ENCODE data around the gene TRAF1.

TRAF1 gene

GRCh38 chr9:120922404-120923195 is 4.0 kb downstream of the TRAF1 start:
- DNase-seq, result no peak

DNA sequence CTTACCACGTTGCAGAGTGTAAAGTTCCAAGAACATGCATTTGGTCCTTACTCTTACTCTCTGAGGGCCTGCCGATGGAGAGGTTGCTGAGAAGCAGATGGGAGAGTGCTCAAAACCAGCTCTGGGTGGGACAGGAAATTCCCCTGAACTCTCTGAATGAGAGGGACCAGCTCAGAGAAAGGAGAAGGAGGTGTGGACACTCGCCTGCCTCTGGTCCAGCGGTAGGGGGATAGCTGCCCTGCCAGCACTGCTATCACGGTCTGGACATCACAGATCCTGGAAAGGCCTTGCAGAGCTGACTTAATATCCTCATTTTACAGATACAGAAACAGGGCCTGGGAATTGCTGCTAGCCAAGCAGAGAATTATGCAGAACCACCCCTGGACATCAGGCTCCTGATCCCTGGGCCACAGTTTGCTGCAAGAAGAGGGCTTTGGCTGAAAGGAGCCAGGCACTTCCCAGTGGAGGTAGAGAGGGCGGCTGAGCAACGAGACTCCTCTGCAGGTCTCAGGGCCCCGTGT is 4.9 kb downstream of the TRAF1 start:
- no peak for DNase-seq

DNA sequence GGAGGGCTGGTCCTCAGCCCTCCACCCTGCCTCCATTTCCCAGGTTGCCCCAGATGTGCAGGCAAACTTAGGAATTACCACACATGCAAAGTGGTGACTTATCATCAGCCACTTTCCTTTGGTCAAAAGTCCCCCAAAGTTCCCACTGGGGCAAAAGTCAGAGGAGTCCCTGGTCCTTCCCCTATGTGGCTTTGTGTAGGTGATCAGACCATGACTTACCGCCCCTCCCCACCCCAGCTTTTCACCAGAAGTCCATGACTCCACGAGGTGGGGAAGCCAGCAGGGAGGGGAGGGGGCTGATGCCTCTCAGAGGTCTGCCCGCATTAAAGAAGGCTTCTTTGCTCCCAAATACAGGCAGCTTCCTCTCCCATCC is 5.8 kb downstream of the TRAF1 start:
- DNase-seq, result no peak

GRCh38 chr9:120919843-120920805 is 6.5 kb downstream of the TRAF1 start:
- DNase-seq, result no peak

- no peak for DNase-seq
These were observed 7.4 kb downstream of the TRAF1 start for GRCh38 chr9:120918931-120919842.

GRCh38 chr9:120917929-120918762 is 8.4 kb downstream of the TRAF1 start:
- no peak for DNase-seq

DNA sequence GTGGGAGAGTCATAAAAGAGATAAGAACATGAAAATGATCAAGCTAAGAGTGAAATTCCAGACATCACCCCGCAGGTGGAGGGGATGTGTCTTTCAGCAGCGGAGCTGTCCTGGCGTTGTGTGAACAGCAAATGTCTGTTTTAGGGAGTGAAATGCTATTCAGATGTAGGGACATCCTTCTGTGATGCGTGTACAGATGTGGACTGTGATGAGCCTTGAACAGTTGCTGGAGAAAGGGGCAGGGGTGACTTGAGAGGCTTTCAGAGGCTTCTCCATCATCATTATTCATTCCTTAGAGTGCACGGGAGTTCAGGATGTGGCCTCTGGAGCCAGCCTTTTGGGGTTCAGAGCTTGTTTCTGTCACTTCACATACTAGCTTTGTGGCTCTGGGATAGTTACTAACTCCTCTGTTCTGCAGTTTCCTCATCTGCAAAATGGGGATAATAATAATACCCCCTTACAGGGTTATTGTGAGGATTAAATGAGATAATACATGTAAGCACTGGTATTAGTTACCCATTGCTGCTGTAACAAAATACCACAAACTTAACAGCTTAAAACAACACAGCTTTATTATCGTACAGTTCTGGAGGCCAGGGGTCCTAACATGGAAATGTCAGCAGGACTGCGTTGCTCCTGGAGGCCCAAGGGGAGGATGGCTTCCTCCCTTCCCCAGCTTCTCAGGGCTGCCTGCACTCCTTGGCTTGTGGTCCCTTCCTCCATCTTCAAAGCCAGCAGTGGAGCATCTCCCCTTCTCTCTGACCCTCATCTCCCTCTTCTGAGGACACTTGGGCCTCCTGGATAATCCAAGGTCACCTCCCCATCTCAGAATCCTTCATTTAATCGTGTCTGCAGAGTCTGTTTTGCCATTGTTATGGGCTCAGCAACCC is 9.4 kb downstream of the TRAF1 start:
- no peak for DNase-seq

GRCh38 chr9:120916588-120916987 is 10.0 kb downstream of the TRAF1 start:
- no peak for DNase-seq

DNA sequence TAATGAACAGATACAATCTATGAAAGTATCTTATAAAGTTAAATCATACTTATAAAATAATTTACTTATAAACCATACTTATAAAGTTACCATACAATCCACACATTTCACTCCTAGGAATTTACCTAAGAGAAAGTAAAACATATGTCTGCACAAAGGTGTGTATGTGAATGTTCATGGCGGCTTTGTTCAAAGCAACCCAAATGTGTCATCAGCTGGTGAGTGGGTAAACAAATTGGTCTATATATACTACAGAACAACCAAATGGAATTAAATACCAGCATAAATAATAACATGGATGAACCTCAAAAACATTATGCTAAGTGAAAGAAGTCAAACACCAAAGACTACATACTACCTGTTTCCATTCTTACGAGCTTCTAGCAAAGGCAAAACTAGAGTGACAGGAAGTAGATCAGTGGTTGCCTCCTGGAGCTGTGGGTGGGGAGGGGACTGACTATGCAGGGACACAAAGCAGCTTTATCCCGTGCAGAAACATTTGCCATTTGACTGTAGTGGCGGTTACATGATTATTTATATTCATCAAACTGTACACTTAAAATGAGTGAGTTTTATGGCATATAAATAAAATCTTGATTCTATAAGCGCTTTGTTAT is 10.6 kb downstream of the TRAF1 start:
- DNase-seq, result no peak

DNA sequence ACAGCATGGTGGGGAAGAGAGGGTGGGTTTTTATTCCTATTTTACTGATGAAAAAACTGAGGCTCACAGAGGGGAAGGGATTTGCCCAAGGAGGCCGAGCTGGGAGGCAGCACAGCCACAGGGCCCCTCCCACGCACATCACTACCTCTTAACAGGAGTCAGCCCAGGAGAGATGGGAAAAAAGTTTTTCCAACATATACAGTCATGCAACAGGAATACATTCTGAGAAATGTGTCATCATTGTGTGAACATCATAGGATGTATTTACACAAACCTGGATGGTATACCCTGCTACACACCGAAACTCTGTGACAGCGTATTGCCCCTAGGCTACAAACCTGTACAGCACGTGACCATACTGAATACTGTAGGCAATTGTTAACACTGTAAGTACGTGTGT is 11.6 kb downstream of the TRAF1 start:
- DNase-seq, result no peak

DNA sequence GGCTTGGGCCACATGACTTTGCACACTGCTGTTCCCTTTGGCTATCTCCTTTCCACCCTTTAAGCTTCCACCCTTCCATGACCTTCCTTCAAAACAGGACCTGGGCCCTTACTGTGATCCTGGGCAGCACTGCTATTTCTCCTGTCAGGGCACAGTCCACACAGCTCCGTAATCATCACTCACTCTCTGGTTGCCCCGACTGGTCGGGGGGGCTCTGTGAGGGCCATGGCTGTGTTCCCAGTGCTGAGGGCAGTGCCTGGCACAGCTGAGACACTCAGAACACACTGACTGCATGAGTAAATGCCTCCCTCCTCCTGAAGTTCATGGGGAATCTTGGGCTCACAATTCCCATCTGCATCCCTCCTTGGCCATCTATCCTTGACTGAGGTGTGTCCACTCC is 12.2 kb downstream of the TRAF1 start:
- DNase-seq, result no peak

DNA sequence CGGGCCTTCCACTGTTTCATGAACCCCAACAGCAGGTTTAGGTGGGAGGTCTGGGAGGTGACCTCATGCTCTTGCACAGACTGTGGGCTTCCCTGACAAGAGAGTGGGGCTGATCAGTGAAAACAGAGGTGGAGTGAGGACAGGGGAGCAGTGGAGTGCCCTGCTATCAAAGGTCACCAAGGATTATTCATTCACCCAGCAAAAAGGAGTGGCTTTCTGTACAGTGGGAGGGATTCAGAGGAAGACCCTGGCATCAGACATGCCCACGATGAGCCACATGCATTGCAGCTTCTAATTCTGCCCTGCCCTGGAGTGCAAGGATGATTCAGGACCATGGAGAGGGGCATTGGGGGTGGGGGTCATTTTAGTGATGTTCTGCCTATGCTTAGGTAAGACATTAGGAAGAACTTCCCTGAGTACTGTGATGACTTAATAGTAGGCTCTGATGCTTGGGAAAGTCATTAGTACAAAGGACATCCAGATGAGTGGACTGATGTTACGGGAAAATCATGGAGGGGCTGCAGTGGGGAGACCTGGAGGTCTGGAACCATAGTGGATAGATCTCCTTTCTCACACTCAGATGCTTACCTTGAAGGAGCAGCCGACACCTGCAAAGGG is 12.8 kb downstream of the TRAF1 start:
- DNase-seq, result no peak

GRCh38 chr9:120912958-120913646 is 13.5 kb downstream of the TRAF1 start:
- no peak for DNase-seq

- DNase-seq, result no peak
These were observed 15.2 kb downstream of the TRAF1 start for GRCh38 chr9:120911295-120911837.

DNA sequence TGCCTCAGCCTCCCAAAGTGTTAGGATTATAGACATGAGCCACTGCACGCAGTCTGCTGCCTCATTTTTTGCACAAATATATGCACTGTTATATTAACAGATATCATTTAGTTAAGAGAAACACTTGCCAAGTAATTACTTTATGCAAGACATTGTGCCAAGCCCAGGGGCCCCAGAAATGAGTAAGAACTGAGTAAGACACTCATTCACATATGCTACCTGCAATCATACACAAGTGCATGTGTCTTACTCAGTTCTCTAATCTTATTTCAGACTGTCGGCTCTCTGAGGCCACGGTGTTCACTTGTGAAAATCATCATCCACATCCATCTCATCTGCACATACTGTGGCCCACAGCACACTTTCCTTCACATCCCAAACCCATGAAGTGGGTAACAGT is 16.0 kb downstream of the TRAF1 start:
- no peak for DNase-seq

- no peak for DNase-seq
These were observed 16.7 kb downstream of the TRAF1 start for GRCh38 chr9:120909904-120910303.

- no peak for DNase-seq
These were observed 21.1 kb downstream of the TRAF1 start for GRCh38 chr9:120905315-120906164.

GRCh38 chr9:120904978-120905301 is 21.7 kb downstream of the TRAF1 start:
- no peak for DNase-seq

Data from stimulated activated CD4-positive, alpha-beta T cell treated with anti-CD3 and anti-CD28 coated beads, Interleukin-2, amount 100 ng/mL, for 48 hours (primary cell).